Measurements from ENCODE around the gene TRIM16. TPM values are rescaled to one million over a fixed set of nuclear protein-coding genes. Genes with fewer than 3 reads are reported as not detected.

The TRIM16 gene
- total and polyA plus RNA-seq, 2 of the 4 experiments (the other 2 are of a cell fraction), result 22.3 to 52.5 TPM

DNA sequence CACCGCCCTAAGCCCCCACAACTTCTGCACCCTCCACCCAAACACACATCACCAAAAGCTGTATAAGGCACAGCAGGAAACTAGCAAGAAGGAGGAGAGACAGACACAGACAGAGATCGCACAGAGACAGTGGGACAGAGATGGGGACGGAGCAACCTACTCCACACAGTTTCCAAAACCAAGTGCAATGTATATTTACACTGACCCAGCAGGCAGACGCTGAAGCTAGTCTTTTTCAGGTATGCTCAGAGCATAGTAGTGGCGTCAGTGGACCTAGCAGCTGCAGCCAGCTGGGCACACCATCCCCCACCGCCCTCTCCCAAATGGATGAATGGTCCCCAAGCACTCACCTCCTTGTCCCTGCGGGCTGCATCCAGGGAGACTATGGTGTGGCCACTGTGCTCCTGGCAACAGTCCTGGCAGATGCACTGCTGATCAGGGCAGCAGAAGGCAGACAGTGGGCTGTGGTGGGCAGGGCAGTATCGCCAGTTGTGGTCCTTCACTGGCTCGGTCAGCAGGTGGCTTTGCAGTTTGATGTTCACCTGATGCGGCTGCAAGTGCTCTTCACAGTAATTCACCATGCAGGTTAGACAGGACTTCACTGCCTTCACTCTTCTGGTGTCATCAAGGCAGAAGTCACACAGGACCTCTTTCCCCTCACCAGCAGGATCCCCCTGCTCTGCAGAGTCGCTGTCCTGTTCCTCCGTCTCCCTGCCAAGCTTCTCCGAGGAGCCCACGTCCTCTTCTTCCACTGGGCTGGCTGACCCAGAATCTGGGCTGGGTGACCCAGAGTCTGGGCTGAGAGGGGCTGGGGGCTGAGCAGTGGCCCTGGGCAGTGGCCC lies 33.1 kb downstream of the TRIM16 start (continued):
- TF ChIP-seq RFX5 (IDR thresholded peaks at IDR 0.05; ENCODE audit: low read depth, low read length), result no peak
- no peak for TF ChIP-seq FOS (IDR thresholded peaks at IDR 0.05; ENCODE audit: low read depth, low read length)
- no peak for TF ChIP-seq CEBPB (IDR thresholded peaks at IDR 0.05; ENCODE audit: low read depth, low read length)

- peak overlapping the region; percentile 71 for H3K4me3 ChIP-seq (ENCODE audit: insufficient read depth, low read depth, low read length)
- H2BK5ac ChIP-seq (ENCODE audit: low read depth, low read length, poor library complexity, severe bottlenecking), result peak overlapping the region; percentile 7
- H3K4me2 ChIP-seq (ENCODE audit: low read depth, low read length), result peak overlapping the region; percentile 97
- peaks cover 9 to 37% of the 10 kb centered on the region in 2 experiments for H3K79me1 ChIP-seq (ENCODE audit: low read depth in 1 of 2, low read length in 2 of 2)
- no peaks in the 10 kb centered on the region for H4K20me1 ChIP-seq (ENCODE audit: insufficient read depth, low read length)
- ChIA-PET CTCF (no interaction called here), POLR2A (ENCODE audit: unreplicated experiment) (no interaction called here)
- H3K4me1 ChIP-seq (ENCODE audit: control insufficient read depth, insufficient read depth, low read length), result peaks cover 18% of the 10 kb centered on the region
- TF ChIP-seq USF2 (IDR thresholded peaks at IDR 0.05; ENCODE audit: low read depth, low read length), result no peak
- no peak for TF ChIP-seq CEBPB (IDR thresholded peaks at IDR 0.05; ENCODE audit: low read depth, low read length)
- TF ChIP-seq RFX5 (IDR thresholded peaks at IDR 0.05; ENCODE audit: low read depth, low read length), result no peak
- TF ChIP-seq NFE2L2 (IDR thresholded peaks at IDR 0.05; ENCODE audit: low read depth, low read length), result no peak
- TF ChIP-seq RAD21 (IDR thresholded peaks at IDR 0.05; ENCODE audit: low read length), result no peak
- no peak for TF ChIP-seq MAZ (IDR thresholded peaks at IDR 0.05; ENCODE audit: borderline replicate concordance, low read depth, low read length)
- TF ChIP-seq RCOR1 (IDR thresholded peaks at IDR 0.05; ENCODE audit: insufficient replicate concordance, low read length), result no peak
- TF ChIP-seq, protein P1, sequence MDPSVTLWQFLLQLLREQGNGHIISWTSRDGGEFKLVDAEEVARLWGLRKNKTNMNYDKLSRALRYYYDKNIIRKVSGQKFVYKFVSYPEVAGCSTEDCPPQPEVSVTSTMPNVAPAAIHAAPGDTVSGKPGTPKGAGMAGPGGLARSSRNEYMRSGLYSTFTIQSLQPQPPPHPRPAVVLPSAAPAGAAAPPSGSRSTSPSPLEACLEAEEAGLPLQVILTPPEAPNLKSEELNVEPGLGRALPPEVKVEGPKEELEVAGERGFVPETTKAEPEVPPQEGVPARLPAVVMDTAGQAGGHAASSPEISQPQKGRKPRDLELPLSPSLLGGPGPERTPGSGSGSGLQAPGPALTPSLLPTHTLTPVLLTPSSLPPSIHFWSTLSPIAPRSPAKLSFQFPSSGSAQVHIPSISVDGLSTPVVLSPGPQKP (IDR thresholded peaks at IDR 0.05; ENCODE audit: borderline replicate concordance, low read depth, low read length), result no peak
- TF ChIP-seq FOS (IDR thresholded peaks at IDR 0.05; ENCODE audit: low read depth, low read length), result peak; percentile 56; the same call in 1 of the 2 replicates
- H3K14ac ChIP-seq (replicated peaks; ENCODE audit: low read depth, low read length), result peak overlapping the region; percentile 87
- peak overlapping the region; percentile 22; the same call in 1 of the 2 replicates for H3K9ac ChIP-seq (ENCODE audit: low read depth, low read length)
- H3K9me3 ChIP-seq (ENCODE audit: control insufficient read depth, insufficient read depth, low read length), result no peaks in the 10 kb centered on the region
- H4K8ac ChIP-seq (ENCODE audit: low read depth in 2 of 2, low read length in 2 of 2), result peak overlapping the region in 1 of 2 experiments; percentile 18; a peak in 1 of 4 replicates
- peak overlapping the region; percentile 49 for H2AK9ac ChIP-seq (replicated peaks; ENCODE audit: low read depth, low read length, poor library complexity)
- H4K91ac ChIP-seq (ENCODE audit: insufficient read depth, low read depth, low read length), result no peak overlapping the region
- intact Hi-C loops (cut with micrococcal nuclease) (loop anchor here (5.0 kb wide), 1 partner anchor 393 kb away; no protein-coding TSS in a partner anchor), dilution Hi-C loops (cut with HindIII; ENCODE audit: low sequenced_read_pairs, unreplicated experiment) (no loop called here), in situ Hi-C loops (cut with MboI; ENCODE audit: low sequenced_read_pairs) (loop anchor here (25.0 kb wide), 1 partner anchor 388 kb away; the partner anchor contains the start of gene PMP22)
- WGBS, 2 experiments (ENCODE audit: extremely low coverage in 2 of 2, insufficient read length in 1 of 2), result 60% methylated on average over 1 of the region's 6 CpGs; no CpG with 5 or more reads in 1 of the 2 experiments
- no peak for ATAC-seq (ENCODE audit: low read depth)
- H3K4ac ChIP-seq (ENCODE audit: low read depth, low read length), result peak overlapping the region; percentile 37
- H4K5ac ChIP-seq (ENCODE audit: low read depth, low read length), result peak overlapping the region; percentile 12; the same call in 1 of the 2 replicates
- no peak overlapping the region for H2AFZ ChIP-seq (replicated peaks; ENCODE audit: low read length, poor library complexity)
- peak overlapping the region; percentile 46; the same call in 2 of the 3 replicates for H2BK15ac ChIP-seq (ENCODE audit: low read depth, low read length)
- H3K27me3 ChIP-seq (ENCODE audit: control insufficient read depth, insufficient read depth, low read length), result no peaks in the 10 kb centered on the region
- H2AK5ac ChIP-seq (ENCODE audit: low read depth, low read length), result peak overlapping the region; percentile 42
- peak overlapping the region; percentile 22; the same call in 1 of the 2 replicates for H3K23ac ChIP-seq (ENCODE audit: low read depth, low read length)
- no TSS peak for BruUV-seq (replicated peaks)
- 0 out of 2 replicates have a peak overlapping the region, but pooled peaks have one; percentile 5 for H3K18ac ChIP-seq (ENCODE audit: low read depth, low read length)
- H3K36me3 ChIP-seq (ENCODE audit: control insufficient read depth, insufficient read depth, low read length), result no peaks in the 10 kb centered on the region
- H2BK120ac ChIP-seq (ENCODE audit: low read depth, low read length), result peak overlapping the region; percentile 34
- H3K27ac ChIP-seq (ENCODE audit: insufficient read depth, low read length), result peak overlapping the region; percentile 0; the same call in 1 of the 2 replicates
- peak overlapping the region; percentile 21; the same call in 1 of the 2 replicates for H2BK20ac ChIP-seq (ENCODE audit: low read depth, low read length)
- DNase-seq, result peak; percentile 55
- H3K56ac ChIP-seq (ENCODE audit: extremely low read depth, insufficient read depth, low read length), result peak overlapping the region; percentile 67; the same call in 1 of the 2 replicates
- peaks cover 4% of the 10 kb centered on the region; the same call in 1 of the 2 replicates for H3K9me1 ChIP-seq (ENCODE audit: insufficient read depth, low read length)
These were observed 34.2 kb downstream of the TRIM16 start for GRCh38 chr17:15649861-15650421.

Data from IMR-90 (cell line).